Measurements from ENCODE around the gene FAM114A2.

FAM114A2 gene

GRCh38 chr5:153964191-153964879, 74.4 kb downstream of the FAM114A2 start:
- Histone ChIP-seq H3K4me3 (ENCODE audit: low read depth, low read length) (no peak overlapping the region), H3K4me1 (ENCODE audit: control insufficient read depth, insufficient read depth, low read length) (no peaks in the 10 kb centered on the region), H3K27ac (ENCODE audit: extremely low read depth, low read depth, low read length) (no peak overlapping the region), H3K9me3 (ENCODE audit: control insufficient read depth, insufficient read depth, low read depth, low read length) (no peaks in the 10 kb centered on the region), H3K36me3 (ENCODE audit: control insufficient read depth in 2 of 2, insufficient read depth in 1 of 2, low read length in 2 of 2) (no peaks in the 10 kb centered on the region)
- no peak for TF ChIP-seq ZNF26 (tag by site-specific recombination; IDR thresholded peaks at IDR 0.05)
- no peak for TF ChIP-seq ZNF112 (tag by site-specific recombination; IDR thresholded peaks at IDR 0.05)
- TF ChIP-seq ZNF792 (tag by site-specific recombination; IDR thresholded peaks at IDR 0.05) = no peak
- no peak for TF ChIP-seq TCF7L2 (IDR thresholded peaks at IDR 0.05; ENCODE audit: borderline replicate concordance, low read depth, low read length)
- TF ChIP-seq ZNF366 (tag by site-specific recombination; conservative IDR thresholded peaks at IDR 0.05) = no peak
- TF ChIP-seq ZNF558 (tag by site-specific recombination; IDR thresholded peaks at IDR 0.05) = no peak
- no peak for TF ChIP-seq HOXD13 (CRISPR knock-in tag; IDR thresholded peaks at IDR 0.05; ENCODE audit: borderline replicate concordance)
- POLR2A ChIA-PET = interaction anchor here (1.0 kb wide), 1 partner anchor 12 kb away, joined by 3 read pairs; no protein-coding TSS in a partner anchor
- CTCF ChIA-PET = interaction anchor here (0.5 to 3.2 kb wide), 55 partner anchors 8 to 1437 kb away, joined by 3 to 47 read pairs (median 4); no protein-coding TSS in a partner anchor

DNA sequence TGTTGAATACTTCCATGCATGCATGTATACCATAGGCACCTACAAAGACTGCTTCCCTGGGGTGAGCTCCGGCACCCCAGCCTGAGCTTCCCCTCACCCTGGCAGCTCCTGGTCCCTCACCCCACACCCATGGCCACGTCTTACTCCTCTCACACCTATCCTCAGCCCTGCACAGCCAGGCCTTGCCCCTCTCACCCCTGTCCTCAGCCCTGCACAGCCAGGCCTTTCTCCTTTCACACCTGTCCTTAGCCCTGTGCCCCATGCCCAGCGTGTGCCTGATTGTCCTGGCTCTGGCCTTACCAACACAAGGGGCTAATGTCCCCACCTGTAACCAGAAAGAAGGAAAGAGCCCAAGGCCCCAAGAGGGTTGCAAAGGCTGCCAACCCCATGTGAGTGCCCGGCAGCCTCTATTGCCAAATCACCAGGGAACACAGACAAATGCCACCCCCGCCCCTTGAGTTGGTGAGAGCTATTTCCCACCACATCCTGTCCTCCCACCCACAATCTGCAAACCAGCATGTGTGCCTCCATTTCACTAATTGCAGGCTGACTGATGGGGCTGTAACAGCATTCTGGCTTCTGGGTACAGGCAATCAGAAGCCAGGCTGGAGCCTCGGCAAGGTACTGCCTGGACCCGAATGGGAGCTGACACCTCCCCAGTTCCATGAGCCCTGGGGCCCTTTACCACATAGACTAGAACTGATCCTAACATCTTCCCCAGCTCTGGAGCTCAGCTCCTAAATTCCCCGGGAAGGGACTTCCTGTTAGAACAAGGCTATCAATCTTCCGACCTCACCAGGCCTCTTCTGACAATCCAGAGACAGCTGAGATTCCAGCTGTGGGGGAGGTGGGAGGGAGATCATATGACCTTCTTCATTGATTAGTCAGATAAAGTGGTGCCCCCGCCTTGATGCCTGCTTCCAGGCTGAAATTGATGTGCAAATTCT, 78.2 kb downstream of the FAM114A2 start:
- Histone ChIP-seq H3K4me1 (ENCODE audit: control insufficient read depth, insufficient read depth, low read length) (no peaks in the 10 kb centered on the region), H3K4me3 (ENCODE audit: low read depth, low read length) (no peak overlapping the region), H3K36me3 (ENCODE audit: control insufficient read depth in 2 of 2, insufficient read depth in 1 of 2, low read length in 2 of 2) (no peaks in the 10 kb centered on the region), H3K27ac (ENCODE audit: extremely low read depth, low read depth, low read length) (no peak overlapping the region), H3K9me3 (ENCODE audit: control insufficient read depth, insufficient read depth, low read depth, low read length) (no peaks in the 10 kb centered on the region)
- ChIA-PET POLR2A (no interaction called here), CTCF (interaction anchor here (0.6 to 1.8 kb wide), 3 partner anchors 14 to 1427 kb away, joined by 3 to 4 read pairs (median 3); no protein-coding TSS in a partner anchor)
- TF ChIP-seq KLF1 (tag by site-specific recombination; IDR thresholded peaks at IDR 0.05) = no peak
- no peak for TF ChIP-seq ZBTB17 (tag by site-specific recombination; IDR thresholded peaks at IDR 0.05)
- TF ChIP-seq ZNF26 (tag by site-specific recombination; IDR thresholded peaks at IDR 0.05) = no peak

- no peaks in the 10 kb centered on the region for H3K36me3 ChIP-seq (ENCODE audit: control insufficient read depth in 2 of 2, insufficient read depth in 1 of 2, low read length in 2 of 2)
- no peaks in the 10 kb centered on the region for H3K4me1 ChIP-seq (ENCODE audit: control insufficient read depth, insufficient read depth, low read length)
- ChIA-PET POLR2A (no interaction called here), CTCF (interaction anchor here (0.6 to 1.8 kb wide), 4 partner anchors 15 to 1426 kb away, joined by 3 to 4 read pairs (median 3); no protein-coding TSS in a partner anchor)
- H3K9me3 ChIP-seq (ENCODE audit: control insufficient read depth, insufficient read depth, low read depth, low read length) = no peaks in the 10 kb centered on the region
- no peak overlapping the region for H3K4me3 ChIP-seq (ENCODE audit: low read depth, low read length)
- no peak overlapping the region for H3K27ac ChIP-seq (ENCODE audit: extremely low read depth, low read depth, low read length)
- TF ChIP-seq GLIS1 (tag by site-specific recombination; IDR thresholded peaks at IDR 0.05) (no peak), KLF9 (tag by site-specific recombination; IDR thresholded peaks at IDR 0.05; ENCODE audit: low read depth) (no peak), ZNF544 (tag by site-specific recombination; IDR thresholded peaks at IDR 0.05) (no peak), ZNF146 (tag by site-specific recombination; IDR thresholded peaks at IDR 0.05) (no peak), ZNF704 (tag by site-specific recombination; IDR thresholded peaks at IDR 0.05) (no peak), ZNF10 (tag by site-specific recombination; IDR thresholded peaks at IDR 0.05) (no peak), ZSCAN16 (tag by site-specific recombination; IDR thresholded peaks at IDR 0.05) (no peak), SP3 (tag by site-specific recombination; IDR thresholded peaks at IDR 0.05) (no peak), ZBTB44 (tag by site-specific recombination; IDR thresholded peaks at IDR 0.05) (no peak), OSR2 (tag by site-specific recombination; IDR thresholded peaks at IDR 0.05) (no peak), ZEB2 (tag by site-specific recombination; IDR thresholded peaks at IDR 0.05) (no peak), ZNF792 (tag by site-specific recombination; IDR thresholded peaks at IDR 0.05) (no peak)
These were observed 79.4 kb downstream of the FAM114A2 start for GRCh38 chr5:153959134-153959957.
